ENCODE results near the gene GABBR2.

DNA sequence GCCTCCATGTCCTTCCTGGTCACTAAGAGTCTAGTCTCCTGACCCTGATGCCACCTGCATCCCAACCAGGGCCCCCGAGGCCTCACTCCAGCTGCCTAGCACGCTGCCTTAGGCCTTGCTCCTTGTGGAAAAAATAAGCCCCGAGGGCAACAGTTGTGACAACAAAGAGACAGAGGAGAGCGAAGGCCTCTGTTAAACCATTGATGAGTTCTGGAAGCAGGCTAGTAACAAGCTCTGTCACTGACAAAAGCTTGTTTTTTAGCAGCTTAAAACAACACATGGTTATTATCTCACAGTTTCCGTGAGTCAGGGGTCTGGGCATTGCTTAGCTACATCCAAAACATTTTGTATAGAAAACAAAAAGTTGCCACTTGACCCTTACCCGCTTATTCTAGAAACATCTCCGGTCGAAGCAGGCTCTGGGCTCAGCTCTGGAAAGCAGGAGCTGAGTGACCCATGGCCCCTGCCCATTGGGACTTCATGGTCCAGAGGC, 405.1 kb downstream of the GABBR2 start:
- TF ChIP-seq CTCF (IDR thresholded peaks at IDR 0.05) = no peak
- no peak for TF ChIP-seq POLR2AphosphoS5 (IDR thresholded peaks at IDR 0.05)

Data from breast epithelium (tissue), 3 donors.